HCT116 (cell line): ENCODE results near the gene HSD3B7. TPM values are rescaled to one million over a fixed set of nuclear protein-coding genes. Genes with fewer than 3 reads are reported as not detected.

Experiments used
- ATAC-seq: fragments of 200-7000 bp; cut with Tn5 transposase; 2 replicates; pipeline ENCODE4 v1.9.1; 2020; ENCODE audit warnings: mild to moderate bottlenecking, moderate library complexity
- BruUV-seq: library from RNA; stranded (reverse); fragments of 400-500 nt; replicated peaks from 2 replicates; lab custom pipeline; 2021; lab: Mats Ljungman, UMichigan
- CTCF ChIA-PET: fragments of 300-600 bp; sonication (Branson Sonifier 250); formaldehyde crosslinking; loops from one replicate; lab custom pipeline; 2021; ENCODE audit warnings: antibody characterized with exemption; lab: Charles Lee
- POLR2A ChIA-PET: fragments of 300-600, 350-600 bp; sonication (Branson Sonifier 250); formaldehyde crosslinking; loops from one replicate; lab custom pipeline; 2021; ENCODE audit warnings: antibody characterized with exemption; lab: Charles Lee
- RAD21 ChIA-PET, 2 experiments: fragments of 300-600 bp; sonication (Branson Sonifier 250); formaldehyde crosslinking; loops; one replicate each; lab custom pipeline; 2023; ENCODE audit warnings: low total read pairs in 2 of 2; ENCODE audit not compliant: uncharacterized antibody in 2 of 2, unreplicated experiment in 2 of 2, low non-redundant PET in 1 of 2; lab: Charles Lee
- DNase-seq: peaks from one replicate; pipeline ENCODE4 v3.0.0-alpha.2; 2010; ENCODE audit warnings: low read depth, low spot score
- H2AFZ ChIP-seq: fragments of 200-600 bp; shearing (Covaris generic), sonication (generic); 2 replicates; pipeline ENCODE4 v1.6.1; 2017; ENCODE audit warnings: low read depth, mixed run types, mixed read lengths, antibody characterized with exemption, low read length; ENCODE audit not compliant: poor library complexity, severe bottlenecking
- H3K27ac ChIP-seq: 2 replicates; pipeline ENCODE4 v1.5.1; 2012; ENCODE audit warnings: low read depth, low read length
- H3K27me3 ChIP-seq: fragments of 200-600 bp; sonication (generic); 2 replicates; pipeline ENCODE4 v1.6.1; 2016; ENCODE audit warnings: mixed run types, low read length, mixed read lengths; ENCODE audit not compliant: insufficient read depth
- H3K36me3 ChIP-seq, 2 experiments: fragments of 200-500 bp in 1 of 2; fragments of 200-600 bp in 1 of 2; sonication (Bioruptor generic) in 1 of 2; sonication (generic) in 1 of 2; 2 replicates each; pipeline versions ENCODE4 v1.5.1 to v1.6.1; 2014 to 2016; ENCODE audit warnings: low read length in 2 of 2, inconsistent platforms in 1 of 2, mixed read lengths in 1 of 2, mixed run types in 1 of 2; ENCODE audit not compliant: insufficient read depth in 2 of 2, control insufficient read depth in 1 of 2
- H3K4me1 ChIP-seq, 2 experiments: fragments of 200-600 bp in 1 of 2; sonication (generic) in 1 of 2; 2 replicates each; pipeline versions ENCODE4 v1.5.1 to v1.6.1; 2012 to 2017; ENCODE audit warnings: low read length in 2 of 2, inconsistent platforms in 1 of 2, mild to moderate bottlenecking in 1 of 2, mixed read lengths in 1 of 2, mixed run types in 1 of 2, moderate library complexity in 1 of 2; ENCODE audit not compliant: insufficient read depth in 2 of 2, control insufficient read depth in 1 of 2
- H3K4me2 ChIP-seq: fragments of 200-600 bp; sonication (generic); 2 replicates; pipeline ENCODE4 v1.6.1; 2017; ENCODE audit warnings: mixed run types, low read length, mixed read lengths
- H3K4me3 ChIP-seq, 2 experiments: fragments of 200-600 bp in 1 of 2; sonication (generic) in 1 of 2; replicated peaks in 1 of 2; 2 replicates each; pipeline ENCODE4 v1.5.1; 2011 to 2016; ENCODE audit warnings: low read length in 2 of 2, control low read depth in 1 of 2, low read depth in 1 of 2, mild to moderate bottlenecking in 1 of 2, mixed read lengths in 1 of 2, mixed run types in 1 of 2
- H3K79me2 ChIP-seq: fragments of 200-600 bp; sonication (generic); 2 replicates; pipeline ENCODE4 v1.6.1; 2017; ENCODE audit warnings: mild to moderate bottlenecking, mixed run types, low read length, moderate library complexity, mixed read lengths; ENCODE audit not compliant: insufficient read depth
- H3K9ac ChIP-seq: fragments of 200-600 bp; sonication (generic); 2 replicates; pipeline ENCODE4 v1.6.1; 2016; ENCODE audit warnings: low read length, mixed read lengths
- H3K9me2 ChIP-seq: fragments of 200-600 bp; sonication (generic), shearing (Covaris generic); 2 replicates; pipeline ENCODE4 v1.6.1; 2017; ENCODE audit warnings: mixed run types, mild to moderate bottlenecking, moderate library complexity; ENCODE audit not compliant: insufficient read depth
- H3K9me3 ChIP-seq, 2 experiments: fragments of 200-500 bp in 1 of 2; fragments of 200-600 bp in 1 of 2; sonication (Bioruptor generic) in 1 of 2; sonication (generic) in 1 of 2; 2 replicates each; pipeline ENCODE4 v1.6.1; 2014 to 2017; ENCODE audit warnings: low read length in 2 of 2, mixed read lengths in 2 of 2, inconsistent platforms in 1 of 2, low read depth in 1 of 2, mild to moderate bottlenecking in 1 of 2, mixed run types in 1 of 2, moderate library complexity in 1 of 2; ENCODE audit not compliant: control insufficient read depth in 1 of 2, insufficient read depth in 1 of 2
- H4K20me1 ChIP-seq: fragments of 200-600 bp; sonication (generic), shearing (Covaris generic); 2 replicates; pipeline ENCODE4 v1.6.1; 2017; ENCODE audit warnings: mixed run types, mild to moderate bottlenecking, moderate library complexity; ENCODE audit not compliant: insufficient read depth
- CBX3 ChIP-seq: IDR thresholded peaks from 2 replicates; pipeline ENCODE4 v1.6.1; 2012; ENCODE audit warnings: low read depth
- CEBPB ChIP-seq: IDR thresholded peaks from 2 replicates; pipeline ENCODE4 v1.6.1; 2012; ENCODE audit warnings: low read depth
- CTCF ChIP-seq, 3 experiments: fragments of 200-600 bp in 1 of 3; sonication (generic) in 1 of 3; IDR thresholded peaks in 2 of 3; conservative IDR thresholded peaks in 1 of 3; 2 replicates each; pipeline ENCODE4 v1.5.1; 2012 to 2017; ENCODE audit warnings: low read depth in 2 of 3, low read length in 2 of 3, antibody characterized with exemption in 1 of 3, borderline replicate concordance in 1 of 3, control low read depth in 1 of 3, mild to moderate bottlenecking in 1 of 3, mixed read lengths in 1 of 3, mixed run types in 1 of 3, moderate library complexity in 1 of 3; ENCODE audit not compliant: insufficient read depth in 1 of 3
- EGR1 ChIP-seq: IDR thresholded peaks from 2 replicates; pipeline ENCODE4 v1.6.1; 2012; ENCODE audit warnings: low read depth
- ELF1 ChIP-seq: IDR thresholded peaks from 2 replicates; pipeline ENCODE4 v1.6.1; 2012; ENCODE audit warnings: low read depth, borderline replicate concordance
- EZH2 ChIP-seq: fragments of 200-600 bp; sonication (generic); IDR thresholded peaks from 2 replicates; pipeline ENCODE4 v1.6.1; 2017; ENCODE audit warnings: antibody characterized with exemption, mixed run types
- EZH2phosphoT487 ChIP-seq: fragments of 200-600 bp; IDR thresholded peaks from 2 replicates; pipeline ENCODE4 v1.6.1; 2018; ENCODE audit warnings: antibody characterized with exemption, borderline replicate concordance
- FOSL1 ChIP-seq: IDR thresholded peaks from 2 replicates; pipeline ENCODE4 v1.6.1; 2012; ENCODE audit warnings: low read depth
- POLR2A ChIP-seq: IDR thresholded peaks from 2 replicates; pipeline ENCODE4 v1.7.0; 2011; ENCODE audit warnings: borderline replicate concordance; ENCODE audit not compliant: insufficient read depth, insufficient read length; ENCODE audit errors: extremely low read depth
- RAD21 ChIP-seq: IDR thresholded peaks from 2 replicates; pipeline ENCODE4 v1.6.1; 2012; ENCODE audit warnings: low read depth, mild to moderate bottlenecking
- REST ChIP-seq: IDR thresholded peaks from 2 replicates; pipeline ENCODE4 v1.6.1; 2012; ENCODE audit warnings: low read depth
- SP1 ChIP-seq: IDR thresholded peaks from 2 replicates; pipeline ENCODE4 v1.6.1; 2012; ENCODE audit warnings: low read depth
- TCF7L2 ChIP-seq: IDR thresholded peaks from 2 replicates; pipeline ENCODE4 v1.7.0; 2011; ENCODE audit warnings: borderline replicate concordance, inconsistent platforms; ENCODE audit not compliant: insufficient read depth, insufficient read length; ENCODE audit errors: extremely low read depth
- YY1 ChIP-seq: IDR thresholded peaks from 2 replicates; pipeline ENCODE4 v1.6.1; 2011; ENCODE audit warnings: low read length, low read depth, moderate library complexity, mild to moderate bottlenecking; ENCODE audit not compliant: insufficient replicate concordance; ENCODE audit errors: extremely low read depth
- ZBTB33 ChIP-seq: IDR thresholded peaks from 2 replicates; pipeline ENCODE4 v1.6.1; 2011; ENCODE audit warnings: mild to moderate bottlenecking, low read length, moderate library complexity; ENCODE audit not compliant: insufficient replicate concordance; ENCODE audit errors: extremely low read depth
- ZNF274 ChIP-seq: fragments of 200-500 bp; sonication (Bioruptor generic); IDR thresholded peaks from 2 replicates; pipeline ENCODE4 v1.6.1; 2014; ENCODE audit warnings: mild to moderate bottlenecking, low read depth, low read length, inconsistent platforms
- intact Hi-C: fragments of 100-400 bp; cut with micrococcal nuclease; formaldehyde crosslinking; loops from 2 replicates; pipeline ENCODE4 v1.10.0; 2022
- total RNA-seq: library from RNA; stranded (reverse); gene quantifications from one replicate; pipeline ENCODE4 v1.2.1, GENCODE V29; 2021; ENCODE audit not compliant: unreplicated experiment

HSD3B7 gene
- total RNA-seq, 1 experiment from 2014 or later = 8.6 TPM

GRCh38 chr16:30997725-30998711 is 13.0 kb downstream of the HSD3B7 start:
- H3K4me1 ChIP-seq = peaks cover 22 to 44% of the 10 kb centered on the region in 2 experiments
- no peaks in the 10 kb centered on the region for H4K20me1 ChIP-seq
- peak overlapping the region; percentile 99 for H3K4me2 ChIP-seq
- H3K79me2 ChIP-seq = no peaks in the 10 kb centered on the region
- DNase-seq = peak; percentile 21
- intact Hi-C loops = loop anchor here (5.0 kb wide), 2 partner anchors 74 to 94 kb away; partner anchors contain the start of genes VKORC1, ZNF646 and ZNF668
- POLR2A ChIA-PET = interaction anchor here (0.9 to 1.4 kb wide), 2 partner anchors 76 to 120 kb away, joined by 3 to 4 read pairs; partner anchors contain the start of genes KAT8, ZNF646 and ZNF668
- peak; percentile 48 for ATAC-seq
- no peaks in the 10 kb centered on the region for H3K9me3 ChIP-seq
- peak overlapping the region; percentile 54 for H3K9ac ChIP-seq
- H3K36me3 ChIP-seq = no peaks in the 10 kb centered on the region
- TF ChIP-seq CBX3 (no peak), YY1 (no peak), ZBTB33 (no peak), POLR2A (no peak), CTCF (IDR thresholded peaks at IDR 0.05 in 2 of 3, conservative IDR thresholded peaks at IDR 0.05 in 1 of 3; ENCODE audit: borderline replicate concordance in 1 of 3, insufficient read depth in 1 of 3, low read depth in 2 of 3, low read length in 2 of 3) (no peak), TCF7L2 (peak; percentile 36), CEBPB (no peak), ELF1 (no peak), SP1 (no peak), FOSL1 (peak; percentile 32; the same call in 1 of the 2 replicates), RAD21 (no peak), EZH2 (no peak), REST (no peak), EGR1 (no peak), EZH2phosphoT487 (no peak), ZNF274 (no peak)
- peak overlapping the region; percentile 72 for H3K27ac ChIP-seq
- peak overlapping the region; percentile 72 to 83 for H3K4me3 ChIP-seq
- RAD21 ChIA-PET = interaction anchor here in 1 of 2 experiments (0.8 kb wide), 1 partner anchor 144 kb away, joined by 3 read pairs; no protein-coding TSS in a partner anchor
- no peaks in the 10 kb centered on the region for H3K27me3 ChIP-seq
- BruUV-seq = no TSS peak
- CTCF ChIA-PET = interaction anchor here (1.5 to 1.7 kb wide), 2 partner anchors 12 to 13 kb away, joined by 5 to 12 read pairs; partner anchors contain the start of gene HSD3B7
- H3K9me2 ChIP-seq = no peaks in the 10 kb centered on the region
- H2AFZ ChIP-seq = peak overlapping the region; percentile 92
